Loucy (cell line): ENCODE data around the gene COL13A1.

Experiments used
- H2AFZ ChIP-seq: fragments of 200-600 bp; sonication (generic); 2 replicates; pipeline ENCODE4 v1.6.0; 2016; ENCODE audit warnings: antibody characterized with exemption, mild to moderate bottlenecking, low read length, moderate library complexity
- H3F3A ChIP-seq: fragments of 200-600 bp; 2 replicates; pipeline ENCODE4 v1.6.0; 2016; ENCODE audit warnings: antibody characterized with exemption, low read depth, mild to moderate bottlenecking
- H3K27me3 ChIP-seq: fragments of 200-600 bp; sonication (generic); 2 replicates; pipeline ENCODE4 v1.6.1; 2014; ENCODE audit warnings: low read length, mild to moderate bottlenecking; ENCODE audit not compliant: insufficient read depth, poor library complexity, severe bottlenecking
- H3K36me3 ChIP-seq: fragments of 200-600 bp; sonication (generic); 2 replicates; pipeline ENCODE4 v1.6.1; 2016; ENCODE audit warnings: low read length; ENCODE audit not compliant: insufficient read depth
- H3K4me1 ChIP-seq: fragments of 200-600 bp; sonication (generic); 2 replicates; pipeline ENCODE4 v1.5.1; 2014; ENCODE audit warnings: low read length, mild to moderate bottlenecking; ENCODE audit not compliant: insufficient read depth, poor library complexity, severe bottlenecking
- H3K4me2 ChIP-seq: fragments of 200-600 bp; sonication (generic); 2 replicates; pipeline ENCODE4 v1.6.0; 2014; ENCODE audit warnings: antibody characterized with exemption, low read length, low read depth, mild to moderate bottlenecking; ENCODE audit not compliant: poor library complexity, severe bottlenecking
- H3K4me3 ChIP-seq: fragments of 200-600 bp; sonication (generic); 2 replicates; pipeline ENCODE4 v1.5.1; 2014; ENCODE audit warnings: low read length, mild to moderate bottlenecking, mixed read lengths; ENCODE audit not compliant: poor library complexity, severe bottlenecking
- H3K79me2 ChIP-seq: fragments of 200-600 bp; sonication (generic); 2 replicates; pipeline ENCODE4 v1.6.1; 2014; ENCODE audit warnings: low read length; ENCODE audit not compliant: insufficient read depth
- H3K9ac ChIP-seq: fragments of 200-600 bp; sonication (generic); 2 replicates; pipeline ENCODE4 v1.6.0; 2014; ENCODE audit warnings: mild to moderate bottlenecking, low read depth, low read length, moderate library complexity; ENCODE audit not compliant: poor library complexity, severe bottlenecking
- H3K9me2 ChIP-seq: fragments of 200-600 bp; sonication (generic); replicated peaks from 2 replicates; pipeline ENCODE4 v1.6.1; 2016; ENCODE audit warnings: low read depth, low read length, mixed read lengths
- H3K9me3 ChIP-seq: fragments of 200-600 bp; sonication (generic); 2 replicates; pipeline ENCODE4 v1.6.1; 2014; ENCODE audit warnings: mild to moderate bottlenecking, antibody characterized with exemption, low read length, low read depth; ENCODE audit not compliant: insufficient read depth
- H4K20me1 ChIP-seq: fragments of 200-600 bp; sonication (generic); 2 replicates; pipeline ENCODE4 v1.6.0; 2014; ENCODE audit warnings: antibody characterized with exemption, low read length, mild to moderate bottlenecking; ENCODE audit not compliant: insufficient read depth, poor library complexity, severe bottlenecking
- CTCF ChIP-seq: fragments of 200-600 bp; sonication (generic); conservative IDR thresholded peaks from 2 replicates; pipeline ENCODE4 v1.5.1; 2014; ENCODE audit warnings: mild to moderate bottlenecking, antibody characterized with exemption, low read length
- EZH2phosphoT487 ChIP-seq: fragments of 200-600 bp; IDR thresholded peaks from 2 replicates; pipeline ENCODE4 v1.6.1; 2018; ENCODE audit warnings: antibody characterized with exemption, mild to moderate bottlenecking, moderate library complexity, borderline replicate concordance

COL13A1 gene

GRCh38 chr10:69912589-69912988, 110.9 kb downstream of the COL13A1 start:
- Histone ChIP-seq H3K9me2 (no peaks in the 10 kb centered on the region), H3K9me3 (no peaks in the 10 kb centered on the region), H2AFZ (no peak overlapping the region), H4K20me1 (no peaks in the 10 kb centered on the region), H3K4me2 (no peak overlapping the region), H3K4me3 (no peak overlapping the region), H3K4me1 (peaks cover 33% of the 10 kb centered on the region), H3F3A (no peaks in the 10 kb centered on the region), H3K9ac (no peak overlapping the region), H3K27me3 (no peaks in the 10 kb centered on the region), H3K79me2 (no peaks in the 10 kb centered on the region), H3K36me3 (no peaks in the 10 kb centered on the region)
- TF ChIP-seq CTCF (no peak), EZH2phosphoT487 (no peak)

GRCh38 chr10:69913606-69914382, 112.1 kb downstream of the COL13A1 start:
- Histone ChIP-seq H2AFZ (0 out of 2 replicates have a peak overlapping the region, but pooled peaks have one; percentile 24), H4K20me1 (no peaks in the 10 kb centered on the region), H3K9me2 (no peaks in the 10 kb centered on the region), H3K27me3 (no peaks in the 10 kb centered on the region), H3K4me1 (peaks cover 24% of the 10 kb centered on the region), H3K4me2 (no peak overlapping the region), H3K4me3 (no peak overlapping the region), H3K36me3 (no peaks in the 10 kb centered on the region), H3K9me3 (no peaks in the 10 kb centered on the region), H3K79me2 (no peaks in the 10 kb centered on the region), H3K9ac (no peak overlapping the region), H3F3A (no peaks in the 10 kb centered on the region)
- TF ChIP-seq EZH2phosphoT487: no peak

- Histone ChIP-seq H3K4me2 (no peak overlapping the region), H3K36me3 (no peaks in the 10 kb centered on the region), H3K4me3 (no peak overlapping the region), H2AFZ (peak overlapping the region; percentile 24; the same call in 1 of the 2 replicates), H3K9me3 (no peaks in the 10 kb centered on the region), H4K20me1 (no peaks in the 10 kb centered on the region), H3K9ac (no peak overlapping the region), H3K4me1 (peaks cover 24% of the 10 kb centered on the region), H3K79me2 (no peaks in the 10 kb centered on the region), H3K27me3 (no peaks in the 10 kb centered on the region), H3F3A (no peaks in the 10 kb centered on the region), H3K9me2 (no peaks in the 10 kb centered on the region)
- TF ChIP-seq EZH2phosphoT487 (no peak), CTCF (peak; percentile 95)
These were observed 112.9 kb downstream of the COL13A1 start for GRCh38 chr10:69914398-69915214.
